H1 (cell line): ENCODE measurements around the gene WDR41.

Experiments
- ATF3 ChIP-seq: IDR thresholded peaks from 2 replicates; pipeline ENCODE4 v1.6.1; 2011; ENCODE audit warnings: low read depth, mild to moderate bottlenecking, low read length; ENCODE audit not compliant: insufficient read depth
- CTCF ChIP-seq, 3 experiments: IDR thresholded peaks; 1 replicate in 2 of 3; 2 replicates in 1 of 3; pipeline versions ENCODE4 v1.5.1 to v1.6.1; 2011; ENCODE audit warnings: low read length in 3 of 3, mild to moderate bottlenecking in 3 of 3, inconsistent platforms in 2 of 3, low read depth in 1 of 3, moderate library complexity in 1 of 3; ENCODE audit not compliant: insufficient read depth in 1 of 3; ENCODE audit errors: control extremely low read depth in 1 of 3
- EP300 ChIP-seq, 2 experiments: IDR thresholded peaks; 1 replicate in 1 of 2; 2 replicates in 1 of 2; pipeline ENCODE4 v1.6.1; 2011 to 2012; ENCODE audit warnings: low read depth in 2 of 2, low read length in 2 of 2, mild to moderate bottlenecking in 2 of 2, borderline replicate concordance in 1 of 2, inconsistent platforms in 1 of 2, moderate library complexity in 1 of 2
- EZH2 ChIP-seq: fragments of 200-600 bp; sonication (generic); IDR thresholded peaks from 2 replicates; pipeline ENCODE4 v1.7.1; 2012; ENCODE audit warnings: low read depth, mild to moderate bottlenecking, moderate library complexity, low read length, inconsistent platforms; ENCODE audit not compliant: severe bottlenecking
- JUN ChIP-seq: IDR thresholded peaks from 2 replicates; pipeline ENCODE4 v1.6.1; 2011; ENCODE audit warnings: low read depth, mild to moderate bottlenecking, improper control_type of control experiment, low read length
- MAX ChIP-seq: IDR thresholded peaks from 2 replicates; pipeline ENCODE4 v1.6.1; 2012; ENCODE audit warnings: inconsistent platforms
- POLR2A ChIP-seq, 2 experiments: IDR thresholded peaks; 1 replicate in 1 of 2; 2 replicates in 1 of 2; pipeline ENCODE4 v1.6.1; 2011; ENCODE audit warnings: low read depth in 2 of 2, low read length in 2 of 2, mild to moderate bottlenecking in 2 of 2; ENCODE audit errors: control extremely low read depth in 1 of 2
- POLR2AphosphoS5 ChIP-seq: IDR thresholded peaks from 2 replicates; pipeline ENCODE4 v1.6.1; 2011; ENCODE audit warnings: low read depth, low read length
- SP1 ChIP-seq: IDR thresholded peaks from 2 replicates; pipeline ENCODE4 v1.6.1; 2011; ENCODE audit warnings: low read depth, low read length
- SUZ12 ChIP-seq: fragments of 200-600 bp; sonication (generic); IDR thresholded peaks from 2 replicates; pipeline ENCODE4 v1.6.1; 2012; ENCODE audit warnings: mild to moderate bottlenecking, inconsistent platforms, low read length, moderate library complexity, mixed read lengths
- TAF1 ChIP-seq: IDR thresholded peaks from 2 replicates; pipeline ENCODE4 v1.6.1; 2011; ENCODE audit warnings: mild to moderate bottlenecking, low read depth, low read length

- no peak for TF ChIP-seq CTCF (IDR thresholded peaks at IDR 0.05; ENCODE audit: control extremely low read depth in 1 of 3, insufficient read depth in 1 of 3, low read depth in 1 of 3, low read length in 3 of 3)
- TF ChIP-seq EP300 (IDR thresholded peaks at IDR 0.05; ENCODE audit: borderline replicate concordance in 1 of 2, low read depth in 2 of 2, low read length in 2 of 2) = no peak
- no peak for TF ChIP-seq POLR2A (IDR thresholded peaks at IDR 0.05; ENCODE audit: control extremely low read depth in 1 of 2, low read depth in 2 of 2, low read length in 2 of 2)
- TF ChIP-seq SUZ12 = no peak
- no peak for TF ChIP-seq POLR2AphosphoS5
- TF ChIP-seq EZH2 = no peak
- no peak for TF ChIP-seq MAX
- no peak for TF ChIP-seq JUN
- no peak for TF ChIP-seq ATF3
- no peak for TF ChIP-seq TAF1
- TF ChIP-seq SP1 = no peak
Observed at GRCh38 chr5:77443670-77444069, 48.4 kb downstream of the WDR41 start.
